ENCODE measurements around the gene DPP7. TPM values are rescaled to one million over a fixed set of nuclear protein-coding genes. Genes with fewer than 3 reads are reported as not detected.
A peak's percentile ranks its signal among the peaks of the same experiment; 100 is the strongest.

DPP7 gene
- total RNA-seq, 1 experiment from 2014 or later: 230 TPM

- Mint-ChIP-seq H3K4me1 (ENCODE audit: low read depth, unreplicated experiment) (peaks cover 17% of the 10 kb centered on the region), H3K9me3 (ENCODE audit: unreplicated experiment) (no peaks in the 10 kb centered on the region), H3K27me3 (ENCODE audit: insufficient read depth, unreplicated experiment) (no peaks in the 10 kb centered on the region), H3K4me3 (ENCODE audit: unreplicated experiment) (peak overlapping the region; percentile 51), H3K27ac (ENCODE audit: unreplicated experiment) (peak overlapping the region; percentile 64), H3K36me3 (ENCODE audit: insufficient read depth, unreplicated experiment) (peaks cover 7% of the 10 kb centered on the region)
- Histone ChIP-seq H3K27me3 (replicated peaks; ENCODE audit: control insufficient read depth, insufficient read depth, low read length) (no peaks in the 10 kb centered on the region), H3K36me3 (ENCODE audit: control insufficient read depth, insufficient read depth, low read length) (no peaks in the 10 kb centered on the region), H3K4me3 (ENCODE audit: low read depth, low read length) (no peak overlapping the region), H3K4me1 (peaks cover 29% of the 10 kb centered on the region), H3K9me3 (no peaks in the 10 kb centered on the region)
- DNase-seq: peak in 1 of 2 experiments; percentile 41
- ChIA-PET CTCF (interaction anchor here (0.5 to 1.0 kb wide), 3 partner anchors 17 to 119 kb away, joined by 3 to 9 read pairs (median 3); no protein-coding TSS in a partner anchor), POLR2A (interaction anchor here (0.6 to 1.5 kb wide), 3 partner anchors 30 to 488 kb away, joined by 4 read pairs; partner anchors contain the start of genes MAN1B1 and TUBB4B)
- BruUV-seq (replicated peaks): no TSS peak
- TF ChIP-seq CTCF (IDR thresholded peaks at IDR 0.05; ENCODE audit: insufficient read depth in 1 of 2, low read depth in 1 of 2, low read length in 1 of 2, severe bottlenecking in 1 of 2, unreplicated experiment in 1 of 2): no peak
- intact Hi-C loops (cut with micrococcal nuclease; ENCODE audit: unreplicated experiment): loop anchor here (2.0 kb wide), 1 partner anchor 110 kb away; the partner anchor contains the start of gene RNF224
Measured at GRCh38 chr9:137117269-137117731, 2.8 kb upstream of the DPP7 start.

- no TSS peak for BruUV-seq (replicated peaks)
Measured at GRCh38 chr9:137116728-137117127, 2.2 kb upstream of the DPP7 start.

More at GRCh38 chr9:137116728-137117127, 2.2 kb upstream of the DPP7 start:
- Histone ChIP-seq H3K27me3 (replicated peaks; ENCODE audit: control insufficient read depth, insufficient read depth, low read length) (no peaks in the 10 kb centered on the region), H3K9me3 (no peaks in the 10 kb centered on the region), H3K4me3 (ENCODE audit: low read depth, low read length) (no peak overlapping the region), H3K36me3 (ENCODE audit: control insufficient read depth, insufficient read depth, low read length) (no peaks in the 10 kb centered on the region), H3K4me1 (peaks cover 29% of the 10 kb centered on the region)
- peak overlapping the region; percentile 64 for H3K27ac Mint-ChIP-seq (ENCODE audit: unreplicated experiment)
- peaks cover 17% of the 10 kb centered on the region for H3K4me1 Mint-ChIP-seq (ENCODE audit: low read depth, unreplicated experiment)
- H3K9me3 Mint-ChIP-seq (ENCODE audit: unreplicated experiment): no peaks in the 10 kb centered on the region
- peak; percentile 47 to 72 for DNase-seq
- no peak for TF ChIP-seq CTCF (IDR thresholded peaks at IDR 0.05; ENCODE audit: insufficient read depth in 1 of 2, low read depth in 1 of 2, low read length in 1 of 2, severe bottlenecking in 1 of 2, unreplicated experiment in 1 of 2)
- POLR2A ChIA-PET: interaction anchor here (0.6 to 1.5 kb wide), 3 partner anchors 30 to 488 kb away, joined by 4 read pairs; partner anchors contain the start of genes MAN1B1 and TUBB4B
- H3K4me3 Mint-ChIP-seq (ENCODE audit: unreplicated experiment): peak overlapping the region; percentile 51
- H3K27me3 Mint-ChIP-seq (ENCODE audit: insufficient read depth, unreplicated experiment): no peaks in the 10 kb centered on the region
- H3K36me3 Mint-ChIP-seq (ENCODE audit: insufficient read depth, unreplicated experiment): peaks cover 7% of the 10 kb centered on the region
- intact Hi-C loops (cut with micrococcal nuclease; ENCODE audit: unreplicated experiment): loop anchor here (2.0 kb wide), 1 partner anchor 110 kb away; the partner anchor contains the start of gene RNF224
- CTCF ChIA-PET: interaction anchor here (0.7 to 1.0 kb wide), 4 partner anchors 49 to 120 kb away, joined by 3 to 9 read pairs (median 4); no protein-coding TSS in a partner anchor

Measured in Caco-2 (cell line).